CD4-positive, alpha-beta T cell treated with Interleukin-4 for 4 hours (primary cell): ENCODE data around the gene CIB2.
A peak's percentile ranks its signal among the peaks of the same experiment; 100 is the strongest.

Experiments
- DNase-seq: peaks from one replicate; pipeline ENCODE4 v3.0.0-alpha.2; 2020

CIB2 gene

GRCh38 chr15:78064544-78064943 lies 66.7 kb downstream of the CIB2 start:
- no peak for DNase-seq

- no peak for DNase-seq
Measured at GRCh38 chr15:78063970-78064385, 67.3 kb downstream of the CIB2 start.

- no peak for DNase-seq
Measured at GRCh38 chr15:78063217-78063616, 68.0 kb downstream of the CIB2 start.

GRCh38 chr15:78061963-78062427 lies 69.2 kb downstream of the CIB2 start:
- DNase-seq, result peak; percentile 65

- DNase-seq, result no peak
Measured at GRCh38 chr15:78060232-78060631, 71.0 kb downstream of the CIB2 start.

GRCh38 chr15:78059110-78059839 lies 72.0 kb downstream of the CIB2 start:
- no peak for DNase-seq

- DNase-seq, result no peak
Measured at GRCh38 chr15:78058401-78058935, 72.8 kb downstream of the CIB2 start.

GRCh38 chr15:78057803-78058202 lies 73.4 kb downstream of the CIB2 start:
- DNase-seq, result no peak

GRCh38 chr15:78056714-78057269 lies 74.5 kb downstream of the CIB2 start:
- DNase-seq, result peak; percentile 46

- no peak for DNase-seq
Measured at GRCh38 chr15:78055919-78056713, 75.1 kb downstream of the CIB2 start.

GRCh38 chr15:78054966-78055365 lies 76.3 kb downstream of the CIB2 start:
- peak; percentile 83 for DNase-seq
